ENCODE measurements around the gene POU3F1. TPM values are rescaled to one million over a fixed set of nuclear protein-coding genes. Genes with fewer than 3 reads are reported as not detected.

The POU3F1 gene
- total and polyA plus RNA-seq, 12 donors: 0.05 to 6.9 (median 2.0) TPM

GRCh38 chr1:38014724-38015424 lies 31.7 kb downstream of the POU3F1 start:
- WGBS, 4 donors: 81 to 86% (median 82%) methylated on average over 11 of the region's 11 CpGs
- H3K27me3 ChIP-seq: no peaks in the 10 kb centered on the region
- TF ChIP-seq POLR2A (IDR thresholded peaks at IDR 0.05): no peak
- TF ChIP-seq, protein P1, sequence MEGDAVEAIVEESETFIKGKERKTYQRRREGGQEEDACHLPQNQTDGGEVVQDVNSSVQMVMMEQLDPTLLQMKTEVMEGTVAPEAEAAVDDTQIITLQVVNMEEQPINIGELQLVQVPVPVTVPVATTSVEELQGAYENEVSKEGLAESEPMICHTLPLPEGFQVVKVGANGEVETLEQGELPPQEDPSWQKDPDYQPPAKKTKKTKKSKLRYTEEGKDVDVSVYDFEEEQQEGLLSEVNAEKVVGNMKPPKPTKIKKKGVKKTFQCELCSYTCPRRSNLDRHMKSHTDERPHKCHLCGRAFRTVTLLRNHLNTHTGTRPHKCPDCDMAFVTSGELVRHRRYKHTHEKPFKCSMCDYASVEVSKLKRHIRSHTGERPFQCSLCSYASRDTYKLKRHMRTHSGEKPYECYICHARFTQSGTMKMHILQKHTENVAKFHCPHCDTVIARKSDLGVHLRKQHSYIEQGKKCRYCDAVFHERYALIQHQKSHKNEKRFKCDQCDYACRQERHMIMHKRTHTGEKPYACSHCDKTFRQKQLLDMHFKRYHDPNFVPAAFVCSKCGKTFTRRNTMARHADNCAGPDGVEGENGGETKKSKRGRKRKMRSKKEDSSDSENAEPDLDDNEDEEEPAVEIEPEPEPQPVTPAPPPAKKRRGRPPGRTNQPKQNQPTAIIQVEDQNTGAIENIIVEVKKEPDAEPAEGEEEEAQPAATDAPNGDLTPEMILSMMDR (IDR thresholded peaks at IDR 0.05): no peak
- peaks cover 33 to 45% of the 10 kb centered on the region in 2 donors for H3K4me1 ChIP-seq (replicated peaks in 1 of 2)
- H3K9me3 ChIP-seq (replicated peaks in 1 of 3): no peaks in the 10 kb centered on the region
- H3K27ac ChIP-seq: peak overlapping the region in 4 of 5 donors; percentile 56 to 98 (median 68)
- no peak overlapping the region for H3K4me3 ChIP-seq
- H3K36me3 ChIP-seq (replicated peaks in 1 of 2): peaks cover 0 to 35% of the 10 kb centered on the region in 2 donors
- intact Hi-C loops (cut with DNase I): no loop called here
- DNase-seq: peak in 2 of 7 donors; percentile 7 to 16

DNA sequence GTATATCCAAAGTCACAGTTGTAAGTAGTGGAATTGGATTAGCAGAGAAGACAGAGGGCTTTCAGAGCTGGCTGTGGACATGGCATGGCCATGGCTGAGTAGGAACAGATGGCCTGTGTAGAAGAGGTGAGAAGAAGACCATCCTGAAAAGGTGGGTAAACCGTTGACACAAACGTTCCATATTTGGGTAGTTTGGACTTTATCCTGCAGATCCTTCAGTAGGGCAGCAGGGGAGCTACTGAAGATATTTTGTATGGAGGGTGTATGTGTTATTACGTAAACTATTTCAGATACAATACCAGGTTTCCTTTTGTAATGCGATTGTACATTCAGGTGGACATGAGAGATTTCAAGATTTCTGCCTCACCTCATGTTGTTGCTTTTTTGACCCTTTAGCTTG lies 32.4 kb downstream of the POU3F1 start:
- Histone ChIP-seq H3K4me3 (peak overlapping the region in 1 of 4 donors; percentile 82), H3K9me3 (replicated peaks in 1 of 3) (no peaks in the 10 kb centered on the region), H3K27ac (peak overlapping the region in 3 of 5 donors; percentile 89 to 98 (median 97)), H3K4me1 (replicated peaks in 1 of 2) (peaks cover 33 to 44% of the 10 kb centered on the region in 2 donors), H3K27me3 (no peaks in the 10 kb centered on the region), H3K36me3 (replicated peaks in 1 of 2) (peaks cover 0 to 28% of the 10 kb centered on the region in 2 donors)
- intact Hi-C loops (cut with DNase I): no loop called here
- WGBS, 4 donors: 55 to 63% (median 60%) methylated on average over 4 of the region's 4 CpGs
- no peak for TF ChIP-seq POLR2A (IDR thresholded peaks at IDR 0.05)
- TF ChIP-seq, protein P1 (IDR thresholded peaks at IDR 0.05): no peak
- DNase-seq: no peak

GRCh38 chr1:38013227-38013622 lies 33.4 kb downstream of the POU3F1 start:
- no peak for DNase-seq
- Histone ChIP-seq H3K27ac (peak overlapping the region; percentile 79 to 98 (median 96)), H3K4me1 (replicated peaks in 1 of 2) (peaks cover 33 to 39% of the 10 kb centered on the region in 2 donors), H3K27me3 (no peaks in the 10 kb centered on the region), H3K4me3 (peak overlapping the region in 3 of 4 donors; percentile 57 to 95 (median 82)), H3K36me3 (replicated peaks in 1 of 2) (peaks cover 0 to 19% of the 10 kb centered on the region in 2 donors), H3K9me3 (replicated peaks in 1 of 3) (no peaks in the 10 kb centered on the region)
- TF ChIP-seq POLR2A (IDR thresholded peaks at IDR 0.05): no peak
- intact Hi-C loops (cut with DNase I): no loop called here
- 9 to 20% (median 11%) methylated on average over 4 of the region's 4 CpGs for WGBS, 4 donors

DNA sequence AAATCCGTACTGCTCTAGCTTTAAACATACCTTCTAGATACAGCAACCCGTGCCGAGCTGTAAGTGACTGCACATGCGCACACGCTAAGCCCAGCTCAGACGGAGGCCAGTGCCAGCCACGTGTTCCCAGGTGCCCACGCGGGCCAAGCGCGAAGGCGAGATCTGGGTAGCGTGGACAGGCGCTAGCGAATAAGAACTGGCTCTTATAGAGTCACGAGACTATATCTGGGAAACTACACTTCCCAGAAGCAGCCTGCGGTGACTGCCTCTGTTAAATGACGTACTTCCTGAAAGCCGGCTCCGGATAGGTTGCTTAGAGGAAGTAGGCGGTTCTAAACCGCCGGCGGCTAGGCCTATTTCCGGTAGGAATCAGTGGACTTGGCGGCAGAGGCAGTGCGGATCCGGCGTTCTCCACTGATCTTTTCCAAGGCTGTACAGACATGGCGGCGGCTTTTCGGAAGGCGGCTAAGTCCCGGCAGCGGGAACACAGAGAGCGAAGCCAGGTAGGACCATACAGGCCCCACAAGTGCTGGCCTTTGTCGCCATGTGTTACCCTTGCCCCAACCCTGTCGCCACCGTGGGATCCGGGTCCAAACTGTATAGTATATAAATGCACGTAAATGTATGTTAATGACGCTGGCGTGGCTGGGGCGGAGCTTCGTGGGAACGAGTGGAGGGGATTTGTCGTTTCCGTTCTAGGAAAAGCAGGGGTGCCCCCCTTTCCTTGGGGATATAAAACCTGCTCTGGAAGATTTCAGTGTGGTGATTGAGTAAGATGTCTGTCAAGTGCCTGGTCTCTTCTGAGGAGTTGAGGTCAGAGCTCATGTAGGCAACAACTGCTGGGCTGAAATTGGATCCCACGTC lies 34.0 kb downstream of the POU3F1 start, which contains the start of gene UTP11:
Gene UTP11 (plus strand): TSS at position 372 of the 864 bp plus-strand sequence. CDS start 69 bp downstream, at position 441.
- Histone ChIP-seq H3K27me3 (no peaks in the 10 kb centered on the region), H3K36me3 (replicated peaks in 1 of 2) (peaks cover 0 to 13% of the 10 kb centered on the region in 2 donors), H3K27ac (peak within 1 kb of the TSS; percentile 79 to 98 (median 96)), H3K4me1 (replicated peaks in 1 of 2) (peaks cover 33 to 39% of the 10 kb centered on the region in 2 donors), H3K4me3 (peak within 1 kb of the TSS; percentile 57 to 95 (median 84)), H3K9me3 (replicated peaks in 1 of 3) (no peaks in the 10 kb centered on the region)
- WGBS, 4 donors: 0 to 1% (median 1%) methylated on average over 14 to 49 of the region's 49 CpGs
- TF ChIP-seq POLR2A (IDR thresholded peaks at IDR 0.05): peak; percentile 59 to 91
- TF ChIP-seq, protein P1 (IDR thresholded peaks at IDR 0.05): peak in 1 of 6 experiments; percentile 12
- intact Hi-C loops (cut with DNase I): no loop called here
- DNase-seq: peak; percentile 94 to 99 (median 98)

Measured in adrenal gland (tissue), 12 donors.